Measurements from ENCODE around the gene ZSWIM9.

DNA sequence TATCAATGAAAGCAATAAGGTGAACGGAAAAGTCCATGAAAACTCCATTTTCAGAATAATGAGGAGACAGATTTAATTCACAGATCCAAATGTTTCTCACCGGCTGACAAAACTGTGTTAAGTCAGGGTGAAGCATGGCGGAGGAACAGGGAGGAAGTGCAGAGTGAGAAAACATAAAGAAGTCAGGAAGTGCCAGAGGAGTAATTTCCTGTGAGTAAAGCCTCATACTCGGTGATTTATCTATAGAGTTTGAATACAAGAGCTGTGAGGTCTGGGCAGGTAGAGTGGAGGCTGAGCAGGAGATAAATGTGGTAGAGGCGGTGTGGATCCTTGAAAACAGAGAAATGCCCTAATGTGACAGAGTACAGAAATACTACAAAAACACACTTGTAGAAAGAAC lies 73.8 kb downstream of the ZSWIM9 start:
- TF ChIP-seq POLR2AphosphoS5 (IDR thresholded peaks at IDR 0.05; ENCODE audit: borderline replicate concordance, low read depth, low read length) (no peak), EZH2 (IDR thresholded peaks at IDR 0.05) (no peak)
